HG02970 (cell line): ENCODE measurements around the gene TBX4.

ENCODE experiments used
- ATAC-seq: cut with Tn5 transposase; IDR thresholded peaks from one replicate; pipeline ENCODE4 v1.9.1; 2021; ENCODE audit warnings: mild to moderate bottlenecking, moderate library complexity, moderate number of reproducible peaks; ENCODE audit not compliant: unreplicated experiment, low FRiP score

Gene TBX4

DNA sequence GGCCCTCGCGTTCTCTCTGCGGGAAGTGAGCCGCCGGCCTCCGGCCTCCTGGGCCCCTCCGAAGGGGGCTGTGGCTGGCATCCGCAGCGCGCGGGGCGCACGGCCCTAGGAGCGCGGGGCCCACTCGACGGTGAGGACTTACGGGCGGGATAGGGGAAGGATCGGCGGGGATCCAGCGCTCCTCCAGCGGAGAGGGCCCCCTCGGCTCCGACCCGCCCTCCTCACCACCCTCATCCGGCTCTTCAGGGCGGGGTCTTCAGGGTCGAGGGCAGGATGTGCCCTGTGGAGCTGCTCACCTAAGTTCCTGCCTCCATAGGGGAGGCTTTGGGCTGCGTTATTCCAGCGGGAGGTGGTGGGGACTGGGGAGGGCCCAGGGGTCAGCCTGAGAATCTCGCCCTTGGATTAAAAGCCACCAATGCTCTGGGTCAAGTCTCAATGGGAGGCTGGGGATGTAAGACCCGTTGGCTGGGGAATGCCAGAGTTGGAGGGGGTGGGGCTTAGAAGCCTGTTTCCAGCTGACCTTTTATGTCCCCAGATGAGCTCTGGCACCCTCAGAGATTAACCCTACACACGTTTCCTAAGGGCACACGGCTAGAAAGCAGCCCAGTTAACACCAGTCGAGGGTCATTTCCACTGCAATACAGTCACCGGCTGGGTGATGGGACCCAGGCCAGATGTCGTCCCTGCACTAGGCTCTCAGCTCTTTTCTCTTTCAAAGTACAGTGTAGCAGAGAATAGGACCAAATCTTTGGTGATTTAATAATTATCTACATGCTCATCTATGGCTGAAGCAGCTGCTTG lies 39.2 kb upstream of the TBX4 start:
- no peak for ATAC-seq

GRCh38 chr17:61413661-61414126 lies 38.5 kb upstream of the TBX4 start:
- no peak for ATAC-seq

DNA sequence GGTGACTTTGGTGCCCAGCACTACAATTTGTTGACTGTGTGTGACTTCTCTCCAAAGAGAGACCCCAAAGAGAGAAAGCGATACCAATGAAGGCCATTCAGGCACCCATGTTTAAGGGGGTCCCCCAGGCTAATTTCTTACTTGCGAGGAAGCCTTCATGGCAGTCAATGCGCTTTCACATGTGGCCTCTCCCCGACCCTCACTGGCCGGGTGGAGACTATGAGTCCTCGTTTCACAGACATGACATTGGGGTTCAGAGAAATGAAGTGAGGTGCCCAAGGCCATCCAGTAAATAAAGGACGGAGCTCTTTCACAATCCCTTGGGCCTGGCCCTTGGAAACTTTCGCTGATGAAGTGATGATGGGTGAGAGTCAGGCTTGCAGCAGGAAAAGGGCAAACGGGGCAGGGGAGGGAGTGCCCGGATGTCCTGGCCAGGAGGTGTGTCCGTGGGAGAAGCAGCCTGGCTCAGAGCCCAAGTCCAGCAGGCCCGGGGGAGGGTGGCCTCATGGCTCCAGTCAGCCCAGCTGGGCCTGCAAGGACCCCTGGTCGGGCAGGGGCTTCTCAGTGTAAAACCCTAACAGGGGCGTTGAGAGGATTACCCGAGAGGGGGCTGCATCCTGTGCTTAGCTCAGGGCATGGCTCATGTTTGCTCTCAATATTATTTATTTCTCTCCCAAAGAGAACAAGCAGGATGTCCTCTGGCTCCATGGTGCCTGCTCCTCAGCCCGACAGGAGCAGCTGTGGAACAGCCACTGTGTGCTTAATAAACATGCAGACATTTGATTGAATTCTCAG lies 37.9 kb upstream of the TBX4 start:
- no peak for ATAC-seq

GRCh38 chr17:61414936-61415251 lies 37.3 kb upstream of the TBX4 start:
- ATAC-seq, result no peak

- ATAC-seq, result no peak
Measured at GRCh38 chr17:61415374-61416210, 36.6 kb upstream of the TBX4 start.

DNA sequence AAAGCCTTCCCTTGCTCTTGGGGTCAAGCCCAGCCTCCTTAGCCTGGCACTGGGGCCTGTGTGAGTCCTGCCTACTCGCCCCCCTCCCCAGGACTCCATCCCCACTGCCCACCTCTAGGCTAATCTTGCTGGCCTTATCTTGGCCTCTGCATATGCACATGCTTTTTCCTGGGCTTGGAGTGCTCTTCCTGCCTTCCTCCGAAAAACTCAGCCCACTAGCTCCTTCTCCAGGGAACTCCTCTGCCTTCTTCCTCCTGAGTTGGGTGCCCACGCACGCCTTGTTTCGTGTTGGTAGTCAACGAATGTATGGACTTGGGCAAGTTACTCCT lies 36.0 kb upstream of the TBX4 start:
- ATAC-seq, result no peak

DNA sequence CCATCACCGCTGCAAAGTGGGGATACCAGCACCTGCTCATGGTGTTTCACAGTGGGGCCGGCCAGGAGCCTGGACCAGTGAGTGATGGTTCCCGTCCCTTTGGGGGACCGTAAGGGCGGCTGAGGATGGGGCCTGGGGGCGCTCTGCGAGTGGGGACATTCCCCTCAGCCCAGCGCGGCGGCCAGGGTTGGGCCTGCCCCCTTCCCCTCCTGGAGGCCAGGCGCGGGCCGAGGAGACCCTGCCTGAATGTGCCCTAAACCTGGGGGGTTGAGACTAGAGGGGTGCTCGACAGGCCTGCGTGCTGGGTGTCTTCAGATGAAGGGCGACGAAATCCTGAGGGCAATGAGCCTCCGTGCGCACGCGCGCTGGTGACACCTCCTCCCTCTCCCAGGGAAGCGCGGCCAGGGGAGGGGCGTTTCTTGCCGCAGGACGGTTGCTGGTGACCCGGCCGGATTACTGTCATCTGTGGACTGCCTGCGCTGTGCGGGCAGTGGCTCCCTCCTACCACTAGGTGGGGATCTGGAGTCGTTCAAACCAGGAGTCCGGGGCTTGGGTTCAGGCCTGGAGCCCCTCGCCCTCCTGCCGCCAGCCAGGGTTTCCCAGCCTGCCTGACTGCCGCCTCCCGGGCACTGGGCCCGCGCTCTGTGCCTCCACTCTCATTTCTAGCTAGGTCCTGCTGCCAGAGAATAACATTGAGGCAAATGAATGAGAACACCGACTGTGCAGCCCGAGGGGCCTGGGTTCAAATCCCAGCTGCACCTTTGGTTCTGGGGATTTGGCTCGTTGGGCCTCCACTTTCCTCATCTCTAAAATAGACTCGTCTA lies 35.5 kb upstream of the TBX4 start:
- ATAC-seq, result no peak

DNA sequence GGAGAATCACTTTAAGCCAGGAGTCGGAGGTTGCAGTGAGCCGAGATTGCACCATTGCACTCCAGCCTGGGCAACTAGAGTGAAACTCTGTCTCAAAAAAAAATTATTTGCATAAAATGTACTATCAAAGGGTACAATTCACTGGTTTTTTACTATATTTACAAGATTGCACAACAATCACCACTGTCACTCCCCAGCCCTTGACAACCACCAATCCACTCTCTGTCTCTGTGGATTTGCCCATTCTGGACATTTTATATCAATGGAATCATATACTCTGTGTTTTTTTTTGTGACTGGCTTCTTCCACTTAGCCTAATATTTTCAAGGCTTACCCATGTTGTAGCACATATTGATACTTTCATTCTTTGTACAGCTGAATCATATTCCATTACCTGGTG lies 33.8 kb upstream of the TBX4 start:
- no peak for ATAC-seq

- no peak for ATAC-seq
Measured at GRCh38 chr17:61419496-61420046, 32.7 kb upstream of the TBX4 start.

DNA sequence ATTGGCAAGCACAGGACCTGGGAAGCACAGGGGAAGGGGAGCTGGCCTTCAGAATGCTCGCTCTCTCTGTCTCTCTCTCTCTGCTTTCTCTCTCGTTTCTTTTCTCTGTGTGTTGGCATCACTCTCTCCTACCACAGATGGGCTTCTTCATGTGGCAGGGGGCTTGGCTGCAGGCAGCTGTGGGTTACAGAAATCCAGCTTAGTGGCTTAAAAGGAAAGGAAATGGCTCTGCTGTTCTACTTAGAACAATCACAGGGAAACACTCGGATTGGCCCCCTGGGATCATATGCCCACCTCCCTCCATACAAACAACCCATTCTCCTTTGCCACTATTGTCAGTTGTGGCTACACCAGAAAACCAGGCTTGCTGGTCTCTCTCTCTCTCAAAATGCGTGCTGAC lies 32.2 kb upstream of the TBX4 start:
- no peak for ATAC-seq

DNA sequence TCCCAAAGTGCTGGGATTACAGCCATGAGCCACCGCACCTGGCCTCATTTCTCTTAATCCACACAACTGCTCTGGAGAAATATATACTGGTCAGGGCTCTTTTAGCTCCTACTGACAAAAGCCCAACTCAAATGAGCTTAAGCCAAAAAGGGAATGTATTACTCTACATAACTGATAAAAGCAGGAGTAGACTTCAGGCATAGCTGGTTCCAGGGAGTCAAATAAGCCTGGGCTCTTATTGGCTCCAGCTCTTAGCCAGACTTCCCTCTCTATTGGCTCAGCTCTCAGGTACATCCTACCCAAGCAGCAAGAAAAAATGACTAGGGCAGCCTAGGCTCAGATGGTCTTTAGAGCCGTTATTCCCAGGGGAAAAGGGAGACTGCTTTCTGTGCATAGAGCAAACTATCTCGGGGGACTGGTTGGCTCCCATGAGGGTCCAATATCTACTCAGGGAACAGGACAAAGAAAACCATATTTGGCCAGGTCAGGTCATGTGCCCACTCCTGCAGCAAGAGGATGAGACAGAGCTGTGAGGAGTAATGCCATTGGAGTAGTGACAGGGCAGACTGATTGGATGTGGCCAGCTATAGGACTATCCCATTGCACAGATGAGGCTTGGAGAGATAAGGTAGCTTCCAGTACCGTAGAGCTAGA lies 31.4 kb upstream of the TBX4 start:
- no peak for ATAC-seq

GRCh38 chr17:61421460-61421859 lies 30.8 kb upstream of the TBX4 start:
- ATAC-seq, result no peak

GRCh38 chr17:61422116-61422799 lies 30.0 kb upstream of the TBX4 start:
- ATAC-seq, result no peak

GRCh38 chr17:61422869-61423268 lies 29.4 kb upstream of the TBX4 start:
- ATAC-seq, result no peak

- no peak for ATAC-seq
Measured at GRCh38 chr17:61423967-61424649, 28.1 kb upstream of the TBX4 start.

DNA sequence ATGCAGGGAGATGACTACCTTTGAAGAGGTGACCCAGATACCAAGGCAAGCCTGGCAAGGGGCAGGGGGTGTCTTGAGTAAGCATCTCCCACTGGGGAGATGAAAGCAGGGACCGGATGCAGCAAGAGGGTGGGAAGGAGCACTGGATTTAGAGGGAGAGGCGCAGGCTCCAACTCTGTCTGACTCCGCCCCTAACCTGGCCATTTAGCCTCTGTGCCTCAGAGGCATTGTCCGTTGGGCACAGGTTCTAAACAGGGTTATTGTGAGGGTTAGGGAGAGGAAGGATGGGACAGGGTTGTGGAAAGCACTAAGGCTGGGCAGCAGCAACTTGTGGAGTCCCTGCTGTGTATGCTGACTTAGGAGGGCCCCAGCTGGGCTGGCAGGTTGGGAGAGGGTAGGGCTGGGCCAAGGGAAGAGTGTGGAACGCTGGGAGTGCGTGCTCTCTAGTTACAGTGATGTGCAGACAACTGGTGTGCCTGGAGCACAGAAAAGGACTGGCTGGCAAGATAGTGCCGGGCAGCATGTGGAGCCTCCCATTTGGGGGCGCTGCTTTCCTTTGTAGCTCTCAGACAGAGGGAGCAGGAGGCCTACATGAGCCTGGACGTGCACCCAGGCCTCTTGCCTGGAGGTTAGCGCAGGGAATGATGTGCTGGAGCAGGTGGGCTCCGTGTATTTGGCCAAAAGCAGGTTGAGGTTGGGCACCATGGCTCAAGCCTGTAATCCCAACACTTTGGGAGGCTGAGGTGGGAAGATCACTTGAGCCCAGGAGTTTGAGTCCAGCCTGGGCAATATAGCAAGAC lies 26.3 kb upstream of the TBX4 start:
- no peak for ATAC-seq

DNA sequence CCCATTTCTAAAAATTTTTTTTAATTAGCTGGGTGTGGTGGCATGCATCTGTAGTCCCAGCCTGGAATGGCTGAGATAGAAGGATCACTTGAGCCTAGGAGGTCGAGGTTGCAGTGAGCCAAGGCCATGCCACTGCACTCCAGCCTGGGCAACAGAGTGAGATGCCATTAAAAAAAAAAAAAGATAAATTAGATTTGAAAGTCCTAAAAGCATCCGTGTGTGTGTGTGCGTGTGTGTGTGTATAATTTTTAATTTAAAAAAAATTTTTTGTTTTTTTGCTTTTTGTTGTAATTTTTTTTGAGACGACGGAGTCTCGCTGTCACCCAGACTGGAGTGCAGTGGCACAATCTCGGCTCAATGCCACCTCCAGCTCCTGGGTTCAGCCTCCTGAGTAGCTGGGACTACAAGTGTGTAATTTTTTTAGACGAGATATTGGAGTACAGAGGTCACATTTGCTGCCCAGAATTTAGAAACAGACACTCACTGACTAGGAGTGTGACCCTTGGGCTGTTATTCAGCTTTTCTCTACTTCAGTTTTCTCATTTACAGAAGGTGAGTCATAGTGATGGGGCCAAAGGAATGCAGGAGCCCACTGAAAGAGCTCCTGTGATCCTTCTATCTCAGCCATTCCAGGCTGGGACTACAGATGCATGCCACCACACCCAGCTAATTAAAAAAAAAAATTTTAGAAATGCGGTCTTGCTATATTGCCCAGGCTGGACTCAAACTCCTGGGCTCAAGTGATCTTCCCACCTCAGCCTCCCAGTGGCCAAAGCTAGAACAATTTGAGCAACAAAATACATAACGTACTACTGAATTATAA lies 25.5 kb upstream of the TBX4 start:
- no peak for ATAC-seq
